Kidney capillary endothelial cell (primary cell): ENCODE measurements around the gene SUGP2.
"Not testable (repeated sequence)": the region's sequence is repeated elsewhere in the genome, so short reads cannot be mapped to it uniquely, and the experiment has no call there.

Experiments used
- DNase-seq: peaks from one replicate; pipeline ENCODE4 v3.0.0-alpha.2; 2018; ENCODE audit warnings: low spot score

Gene SUGP2

DNA sequence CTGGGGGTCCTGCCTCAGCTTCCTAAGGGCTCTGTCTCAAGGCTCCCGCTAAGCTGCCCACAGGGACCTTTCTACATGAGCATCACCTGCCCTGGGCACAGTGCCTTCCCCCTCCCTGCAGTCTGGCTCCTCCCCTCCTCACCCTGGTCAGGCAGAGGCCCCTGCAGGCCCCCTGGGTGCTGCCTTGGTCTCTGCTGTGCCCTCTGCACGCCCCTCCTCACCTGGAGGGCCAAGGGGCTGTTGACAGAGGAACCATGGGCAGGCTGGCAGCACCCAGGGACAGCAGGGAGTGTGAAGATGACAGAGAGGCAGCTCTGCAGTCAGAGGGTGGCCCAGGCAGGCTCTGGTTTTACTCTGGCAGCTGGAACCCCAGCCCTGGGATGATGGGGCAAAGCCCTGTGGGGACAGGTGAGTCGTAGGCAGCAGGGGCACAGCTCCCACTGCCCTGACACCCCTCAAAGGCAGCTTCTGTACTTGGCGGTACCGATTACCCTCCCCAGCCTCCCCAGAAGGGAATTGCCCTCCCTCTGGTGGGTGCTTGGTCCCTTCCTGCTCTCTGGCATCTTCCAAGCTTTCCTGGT is 43.1 kb downstream of the SUGP2 start:
- no peak for DNase-seq

DNA sequence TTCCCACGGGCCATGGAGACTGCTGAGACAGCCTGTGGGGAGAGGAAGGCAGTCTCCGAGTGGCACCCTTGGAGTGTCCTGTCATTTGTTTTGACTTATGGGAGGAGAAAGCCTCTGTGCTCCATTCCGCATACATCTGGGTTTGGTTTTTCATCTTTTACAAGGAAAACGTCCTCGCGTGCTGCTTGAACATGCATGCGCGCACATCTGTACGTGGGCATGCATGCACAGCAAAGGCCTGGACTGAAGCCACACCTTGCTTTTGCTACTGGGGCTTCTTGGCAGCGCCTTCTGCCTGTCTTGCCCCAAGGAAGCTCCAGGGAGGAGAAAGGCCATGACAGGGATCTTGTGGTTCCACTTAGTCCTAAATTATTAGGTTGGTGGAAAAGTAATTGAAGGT is 44.0 kb downstream of the SUGP2 start:
- no peak for DNase-seq

DNA sequence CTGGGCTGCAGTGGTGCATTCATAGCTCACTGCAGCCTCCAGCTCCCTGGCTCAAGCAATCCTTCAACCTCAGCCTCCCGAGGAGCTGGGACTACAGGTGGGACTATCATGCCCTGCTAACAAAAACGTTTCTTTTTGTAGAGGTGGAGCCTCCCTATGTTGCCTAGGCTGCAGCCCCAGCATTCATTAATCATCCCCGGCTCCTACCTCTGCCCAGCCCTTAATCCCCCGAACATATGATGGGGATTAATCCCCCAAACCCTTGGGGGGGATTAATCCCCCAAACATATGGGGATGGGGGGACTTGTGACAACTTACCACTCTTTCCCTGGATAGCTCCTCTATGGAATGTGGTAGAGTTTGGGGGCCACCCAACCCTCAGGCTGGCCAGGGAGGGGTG is 45.9 kb downstream of the SUGP2 start:
- no peak for DNase-seq

DNA sequence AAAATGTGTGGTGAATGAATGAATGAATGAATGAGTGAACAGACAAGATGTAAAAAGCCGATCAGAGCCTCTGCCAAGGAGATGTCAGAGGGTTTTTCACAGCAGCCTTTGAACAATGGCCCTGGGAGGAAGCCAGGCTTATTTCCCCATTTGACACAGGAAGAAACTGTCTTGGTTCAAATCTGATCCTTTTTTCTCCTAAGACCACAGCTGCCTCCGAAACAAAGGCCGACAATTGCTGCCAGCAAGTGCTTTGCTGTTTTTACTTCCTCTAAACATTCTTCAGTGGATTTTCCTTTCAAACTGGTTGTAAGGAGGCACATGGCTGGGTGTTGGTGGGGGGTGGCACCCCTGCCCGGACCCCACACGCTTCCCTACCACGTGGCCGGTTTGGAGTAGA is 48.1 kb downstream of the SUGP2 start:
- DNase-seq = peak; percentile 50

DNA sequence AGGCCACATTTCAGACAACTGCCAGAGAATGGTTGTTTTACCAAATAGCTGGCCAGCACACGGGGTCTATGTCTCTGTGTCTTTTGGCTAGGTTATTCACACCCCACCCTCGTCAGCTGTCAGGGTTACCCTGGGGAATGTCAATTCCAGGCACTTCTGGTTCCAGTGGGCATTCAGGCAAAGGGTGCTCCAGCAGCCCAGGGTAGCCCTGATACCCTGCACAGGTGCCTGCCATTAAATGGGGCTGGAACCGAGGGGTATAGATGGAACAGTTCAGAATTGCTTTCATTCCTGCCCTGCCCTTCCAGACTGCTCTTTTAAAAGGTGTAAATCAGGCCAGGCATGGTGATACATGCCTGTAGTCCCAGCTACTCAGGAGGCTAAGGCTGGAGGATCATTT is 49.1 kb downstream of the SUGP2 start:
- DNase-seq = no peak

DNA sequence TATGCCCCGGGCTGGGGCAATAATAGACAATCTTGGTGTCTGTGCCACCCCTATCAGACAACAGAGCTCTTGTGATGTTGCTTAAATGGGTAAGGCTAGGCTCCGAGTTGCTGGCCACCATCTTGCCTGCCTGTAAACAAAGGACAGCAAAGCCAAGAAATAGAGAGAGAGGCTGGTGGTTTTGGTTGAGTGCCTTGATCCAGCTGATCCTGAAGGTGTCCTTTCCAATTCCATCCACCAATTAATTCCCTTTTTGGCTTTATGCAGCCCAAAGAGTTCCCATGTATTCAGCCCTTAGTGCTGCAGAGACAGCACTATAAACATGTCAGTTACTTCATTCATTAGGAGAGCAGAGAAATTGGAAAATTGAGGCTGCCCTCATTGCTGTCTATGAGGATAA is 50.6 kb downstream of the SUGP2 start:
- no peak for DNase-seq

DNA sequence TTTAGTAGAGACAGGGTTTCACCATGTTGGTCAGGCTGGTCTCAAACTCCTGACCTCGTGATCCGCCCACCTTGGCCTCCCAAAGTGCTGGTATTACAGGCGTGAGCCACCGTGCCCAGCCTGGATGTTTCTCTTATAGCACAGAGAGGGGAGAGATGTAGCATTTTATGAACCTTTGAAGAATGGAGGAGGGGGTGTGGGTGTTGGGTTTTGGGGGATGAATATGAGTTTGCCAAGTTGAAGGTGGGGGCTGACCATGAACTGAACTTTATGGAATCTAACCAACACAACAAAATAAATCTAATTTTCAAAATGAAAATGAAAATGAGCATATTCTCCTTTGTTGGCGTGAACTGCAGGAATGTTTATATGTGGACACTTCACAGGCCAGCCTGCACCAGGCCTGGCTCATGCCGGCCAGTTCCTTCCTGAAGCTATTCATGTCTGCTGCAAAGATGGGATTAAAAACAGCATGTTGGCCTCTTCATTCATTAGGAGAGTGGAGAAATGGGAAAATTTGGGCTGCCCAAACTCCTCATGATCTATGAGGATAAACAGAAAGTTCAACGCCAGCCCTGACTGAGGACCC is 52.8 kb downstream of the SUGP2 start:
- no peak for DNase-seq

DNA sequence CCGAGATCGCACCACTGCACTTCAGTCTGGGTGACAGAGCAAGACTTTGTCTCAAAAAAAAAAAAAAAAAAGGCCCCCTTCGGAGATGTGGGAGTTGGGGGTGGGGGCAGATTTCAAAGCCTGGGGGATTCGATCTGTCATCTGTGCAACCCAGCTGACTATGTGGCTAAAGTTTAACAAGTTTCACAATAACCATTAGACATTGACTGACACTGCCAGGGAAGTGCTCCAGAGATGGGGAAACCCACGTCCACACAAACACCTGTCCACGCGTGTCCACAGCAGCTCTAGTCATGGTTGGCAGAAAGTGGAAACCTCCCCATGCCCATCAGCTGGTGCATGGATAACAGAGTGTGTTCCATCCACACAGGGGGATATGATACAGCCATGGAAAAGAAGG is 54.7 kb downstream of the SUGP2 start:
- DNase-seq = no peak

DNA sequence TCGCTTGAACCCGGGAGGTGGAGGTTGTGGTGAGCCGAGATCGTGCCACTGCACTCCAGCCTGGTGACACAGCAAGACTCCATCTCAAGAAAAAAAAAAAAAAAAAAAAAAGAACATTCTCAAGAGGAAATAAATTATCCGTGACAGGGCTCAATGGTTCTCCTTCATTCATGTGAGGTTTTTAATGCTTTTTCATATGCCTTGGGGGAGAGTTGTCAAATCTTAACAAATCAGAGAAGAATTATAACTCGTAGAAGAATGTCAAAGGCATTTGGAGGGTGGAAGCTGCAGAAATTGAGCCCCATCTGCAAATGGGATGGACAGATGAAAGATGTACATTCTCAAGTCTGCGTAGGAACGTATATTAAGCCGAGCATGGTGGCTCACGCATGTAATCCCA is 57.4 kb downstream of the SUGP2 start:
- no peak for DNase-seq

DNA sequence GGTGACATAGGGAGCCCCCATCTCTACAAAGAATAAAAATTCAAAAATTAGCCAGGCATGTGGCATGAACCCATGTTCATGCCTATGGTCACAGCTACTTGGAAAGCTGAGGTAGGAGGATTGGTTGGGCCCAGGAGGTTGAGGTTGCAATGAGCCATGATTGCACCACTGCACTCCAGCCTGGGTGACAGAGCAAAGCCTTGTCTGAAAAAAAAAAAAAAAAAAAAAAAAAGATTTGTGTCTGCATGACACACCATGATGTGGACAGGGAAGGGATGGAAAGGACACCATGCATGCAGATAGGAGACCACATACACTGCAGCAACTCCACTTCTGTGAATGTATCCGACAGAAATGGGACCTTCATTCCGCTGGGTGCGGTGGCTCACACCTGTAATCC is 58.3 kb downstream of the SUGP2 start:
- no peak for DNase-seq

DNA sequence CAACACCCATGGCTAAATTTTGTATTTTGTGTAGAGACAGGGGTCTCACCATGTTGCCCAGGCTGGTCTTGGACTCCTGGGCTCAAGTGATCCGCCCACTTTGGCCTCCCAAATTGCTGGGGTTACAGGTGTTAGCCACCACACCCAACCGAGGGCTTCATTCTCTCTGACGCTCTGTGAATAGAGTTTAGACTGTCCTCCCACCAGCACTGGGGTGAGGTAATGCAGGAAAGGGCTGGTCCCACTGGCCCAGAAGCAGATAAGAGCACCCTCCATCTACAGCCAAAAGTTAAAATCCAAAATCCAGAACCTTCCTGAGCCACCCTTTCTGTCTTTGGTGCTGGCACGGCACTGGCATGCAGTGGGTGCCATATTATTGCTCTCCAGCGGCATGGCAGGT is 60.5 kb downstream of the SUGP2 start:
- DNase-seq = no peak

DNA sequence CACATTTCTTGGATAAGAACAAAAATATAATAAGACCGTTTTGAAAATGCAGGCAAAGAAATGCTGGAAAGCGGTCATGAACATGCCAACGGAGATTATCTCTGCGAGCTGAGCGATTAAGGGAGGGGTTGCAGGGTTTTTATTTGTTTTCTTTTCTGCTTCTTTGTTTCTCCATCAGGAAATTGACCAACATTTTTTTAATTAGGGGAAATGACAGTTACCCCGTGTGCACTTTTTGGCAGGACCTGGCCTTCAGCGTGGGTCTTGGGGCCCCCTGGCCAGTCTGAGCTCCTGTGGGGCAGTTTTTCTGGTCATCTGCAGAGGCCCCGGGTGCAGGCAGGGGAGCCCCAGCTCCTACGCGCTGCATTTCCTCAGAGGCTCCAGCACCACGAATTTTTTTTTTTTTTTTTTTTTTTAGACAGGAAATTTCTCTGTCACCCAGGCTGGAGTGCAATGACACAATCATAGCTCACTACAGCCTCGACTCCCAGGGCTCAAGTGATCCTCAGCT is 61.0 kb downstream of the SUGP2 start:
- DNase-seq = peak; percentile 51

DNA sequence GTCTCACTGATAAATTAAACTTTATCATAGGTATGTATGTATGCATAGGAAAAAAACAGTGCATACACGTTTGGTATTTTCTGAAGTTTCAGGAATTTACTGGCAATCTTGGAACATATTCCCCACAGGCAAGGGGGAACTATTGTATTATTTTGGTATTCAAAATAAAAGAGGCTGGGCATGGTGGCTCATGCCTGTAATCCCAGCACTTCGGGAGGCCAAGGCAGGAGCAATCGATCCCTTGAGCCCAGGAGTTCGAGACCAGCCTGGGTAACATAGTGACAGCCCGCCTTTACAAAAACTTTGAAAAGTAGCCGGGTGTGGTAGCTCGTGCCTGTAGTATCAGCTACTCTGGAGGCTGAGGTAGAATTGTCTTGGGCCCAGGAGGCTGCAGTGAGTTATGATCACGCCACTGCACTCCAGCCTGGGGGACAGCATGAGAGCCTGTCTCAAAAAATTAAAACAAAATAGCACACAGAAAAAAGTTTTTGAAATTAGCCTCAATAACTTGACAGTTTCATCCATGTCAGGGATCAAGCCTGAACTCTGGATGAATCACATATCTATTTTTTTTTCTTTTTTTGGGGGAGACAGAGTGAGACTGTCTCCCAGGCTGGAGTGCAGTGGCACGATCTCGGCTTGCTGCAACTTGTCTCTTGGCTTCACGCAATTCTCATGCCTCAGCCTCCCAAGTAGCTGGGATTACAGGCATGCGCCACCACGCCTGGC is 63.2 kb downstream of the SUGP2 start:
- no peak for DNase-seq

DNA sequence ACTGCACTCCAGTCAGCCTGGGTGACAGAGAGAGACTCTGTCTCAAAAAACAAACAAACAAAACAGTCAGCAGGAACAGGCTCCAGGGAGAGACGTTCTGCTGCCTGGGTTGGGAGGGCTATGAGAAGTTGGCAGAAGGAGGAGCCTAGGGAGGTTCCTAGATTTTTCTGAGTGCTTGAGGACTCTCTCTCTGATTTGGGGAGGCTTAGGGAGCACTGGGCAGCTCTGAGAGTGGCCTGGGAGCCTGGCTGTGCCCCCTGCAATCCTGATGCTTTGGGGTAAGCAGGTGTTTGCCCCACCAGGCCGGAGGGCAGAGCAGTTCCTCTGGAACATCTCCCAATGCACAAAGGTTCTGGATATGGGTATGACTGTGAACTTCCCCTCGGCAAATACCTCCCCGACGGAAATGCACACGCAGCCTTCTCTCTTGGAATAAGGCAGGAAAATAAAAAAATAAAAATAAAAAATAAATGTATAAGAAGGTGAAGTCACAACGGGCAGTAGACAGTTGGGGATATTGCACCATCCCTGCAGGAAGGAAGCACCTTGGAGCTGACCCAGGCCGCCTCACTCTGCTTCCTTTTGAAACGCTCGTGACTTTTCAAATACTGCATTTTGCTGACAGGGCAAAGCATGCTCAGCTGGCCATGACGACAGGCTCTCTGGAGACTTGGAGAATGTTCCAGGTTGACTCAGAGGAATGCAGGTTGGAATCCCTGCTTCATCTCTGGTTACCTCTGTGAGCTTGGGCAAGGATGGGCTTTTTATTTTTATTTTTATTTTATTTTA is 65.8 kb downstream of the SUGP2 start:
- peak; percentile 95 for DNase-seq

DNA sequence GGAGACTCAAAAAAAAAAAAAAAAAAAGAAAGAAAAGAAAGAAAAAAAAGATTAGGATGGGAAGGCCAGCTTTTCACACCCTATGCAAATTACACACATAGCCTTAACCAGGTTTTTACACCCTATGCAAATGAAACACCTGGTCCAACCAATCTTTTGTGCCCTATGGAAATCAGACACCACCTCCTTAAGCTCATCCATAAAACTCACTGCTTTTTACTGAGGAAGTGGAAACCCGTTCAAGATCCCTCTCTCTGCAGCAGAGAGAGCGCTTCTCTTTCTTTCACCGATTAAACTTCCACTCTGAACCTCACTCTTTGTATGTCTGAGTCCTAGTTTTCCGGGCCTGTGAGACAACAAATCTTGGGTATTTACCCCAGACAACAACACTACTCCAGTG is 67.0 kb downstream of the SUGP2 start:
- DNase-seq = no peak

DNA sequence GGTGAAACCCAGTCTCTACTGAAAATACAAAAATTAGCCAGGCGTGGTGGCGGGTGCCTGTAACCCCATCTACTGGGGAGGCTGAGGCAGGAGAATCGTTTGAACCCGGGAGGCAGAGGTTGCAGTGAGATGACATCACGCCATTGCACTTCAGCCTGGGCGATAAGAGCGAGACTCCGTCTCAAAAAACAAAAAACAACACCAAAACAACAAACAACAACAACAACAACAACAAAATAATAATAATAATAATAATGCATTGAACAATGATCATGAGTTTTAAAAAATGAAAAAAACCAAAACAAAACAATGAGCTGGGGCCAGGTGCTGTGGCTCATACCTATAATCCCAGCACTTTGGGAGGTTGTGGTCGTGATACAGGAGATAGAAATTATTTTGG is 69.2 kb downstream of the SUGP2 start:
- DNase-seq = no peak

DNA sequence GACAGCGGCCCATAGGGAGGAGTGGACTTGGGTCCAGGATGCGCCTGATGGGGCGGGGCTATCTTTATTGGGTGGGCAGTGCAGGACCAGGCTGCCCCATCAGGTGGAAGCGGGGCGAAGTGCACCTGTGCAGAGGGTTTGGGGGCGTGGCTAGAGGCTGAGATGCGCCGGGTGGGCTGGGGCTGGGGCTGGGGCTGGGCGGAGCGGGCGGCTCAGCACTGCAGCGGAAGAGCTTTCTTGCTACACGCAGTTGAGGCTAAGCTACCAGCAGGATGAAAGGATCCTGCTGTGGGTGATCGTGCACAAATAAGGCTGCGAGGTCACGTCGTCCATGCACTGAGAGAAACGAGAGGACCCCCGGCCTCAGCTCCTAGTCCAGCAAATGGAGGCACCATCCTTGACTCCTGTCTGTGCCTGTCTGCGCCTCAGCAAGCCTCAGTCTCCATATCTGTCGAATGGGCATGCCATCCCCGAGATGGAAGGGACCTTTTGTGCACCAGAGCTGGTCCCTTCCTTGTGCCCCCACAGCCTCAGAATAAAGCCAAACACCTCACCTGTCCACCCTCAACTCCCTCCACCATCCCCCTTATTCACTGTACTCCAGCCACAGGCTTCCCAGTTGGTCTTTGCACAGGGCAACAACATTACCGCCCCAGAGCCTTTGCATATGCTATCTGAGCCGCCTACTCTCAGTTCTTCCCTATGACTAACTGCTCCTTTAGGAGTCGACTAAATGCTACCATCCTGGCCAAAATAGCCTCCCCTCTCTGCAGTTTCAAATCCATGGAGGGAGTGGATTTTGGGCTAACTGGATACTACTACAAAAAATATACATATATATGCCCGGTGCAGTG is 71.3 kb downstream of the SUGP2 start:
- no peak for DNase-seq

DNA sequence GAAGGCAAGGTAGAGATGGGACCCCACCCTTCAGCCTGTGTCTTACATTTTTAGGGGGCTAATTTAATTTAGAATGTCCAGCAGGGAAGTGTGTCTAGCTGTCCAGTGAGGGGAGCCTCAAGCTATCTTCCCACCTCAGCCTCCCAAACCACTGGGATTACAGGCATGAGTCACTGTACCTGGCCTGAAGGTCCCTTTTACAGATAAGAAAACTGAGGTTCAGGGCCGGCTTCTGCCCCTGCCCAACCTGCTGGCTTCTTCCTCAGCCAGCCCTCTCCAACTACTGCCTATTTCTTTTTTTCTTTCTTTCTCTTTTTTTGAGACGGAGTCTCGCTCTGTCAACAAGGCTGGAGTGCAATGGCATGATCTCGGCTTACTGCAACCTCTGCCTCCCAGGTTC is 72.9 kb downstream of the SUGP2 start:
- no peak for DNase-seq

DNA sequence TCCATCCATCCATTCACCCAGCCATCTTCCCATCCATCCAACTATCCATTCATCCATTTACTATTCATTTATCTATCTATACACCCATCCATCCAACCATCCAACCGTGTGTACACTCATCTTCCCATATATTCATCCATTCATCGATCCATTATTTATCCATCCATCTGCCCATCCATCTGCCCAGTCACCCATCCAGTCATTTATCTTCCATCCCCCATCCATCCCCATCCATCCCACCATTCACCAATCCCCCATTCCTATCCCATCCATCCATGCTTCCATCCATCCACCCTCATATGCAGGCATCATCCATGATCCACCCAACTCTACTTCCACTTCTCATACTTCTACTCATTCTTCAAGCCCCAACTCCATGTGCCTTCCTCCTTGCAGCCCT is 78.3 kb downstream of the SUGP2 start:
- no peak for DNase-seq

DNA sequence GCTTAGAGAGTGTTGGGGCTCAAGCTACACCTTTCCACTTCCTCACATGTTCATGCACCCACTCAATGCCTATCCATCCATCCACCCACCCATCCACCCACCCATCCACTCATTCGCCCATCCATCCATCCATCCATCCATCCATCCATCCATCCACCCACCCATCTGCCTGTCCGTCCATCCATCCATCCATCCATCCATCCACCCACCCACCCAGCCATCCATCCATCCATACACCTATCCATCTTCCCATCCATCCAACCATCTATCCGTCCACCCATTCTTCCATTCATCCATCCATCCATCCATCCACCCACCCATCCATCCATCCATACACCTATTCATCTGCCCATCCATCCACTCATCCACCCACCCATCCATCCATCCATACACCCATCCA is 79.2 kb downstream of the SUGP2 start:
- DNase-seq = no peak

DNA sequence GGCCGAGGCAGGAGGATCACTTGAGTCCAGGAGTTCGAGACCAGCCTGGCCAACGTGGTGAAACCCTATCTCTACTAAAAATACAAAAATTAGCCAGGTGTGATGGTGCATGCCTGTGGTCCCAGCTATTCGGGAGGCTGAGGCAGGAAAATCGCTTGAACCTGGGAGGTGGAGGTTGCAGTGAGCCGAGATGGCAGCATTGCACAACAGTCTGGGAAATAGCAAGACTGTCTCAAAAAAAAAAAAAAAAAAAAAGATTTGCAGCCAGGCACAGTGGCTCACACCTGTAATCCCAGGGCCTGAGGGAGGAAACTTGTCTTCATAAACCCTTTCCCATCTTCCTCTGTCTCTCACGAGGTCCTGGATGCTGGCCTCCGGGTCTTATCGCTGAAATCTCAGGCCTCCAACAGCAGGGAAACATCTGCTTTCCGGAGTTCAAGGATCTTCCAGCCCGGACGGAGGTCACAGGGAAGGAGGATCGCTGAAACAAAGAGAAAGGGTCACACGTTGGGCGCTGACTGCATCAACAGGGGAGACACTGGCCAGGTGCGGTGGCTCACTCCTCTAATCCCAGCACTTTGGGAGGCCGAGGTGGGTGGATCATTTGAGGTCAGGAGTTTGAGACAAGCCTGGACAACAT is 80.8 kb downstream of the SUGP2 start:
- not testable (repeated sequence) for DNase-seq
